Esophagus squamous epithelium (tissue), 5 donors: ENCODE results near the gene CEP250. TPM values are rescaled to one million over a fixed set of nuclear protein-coding genes. Genes with fewer than 3 reads are reported as not detected.

Experiments used
- DNase-seq: peaks from one replicate; lab custom pipeline; 2025; lab: John Stamatoyannopoulos, UW
- H3K27ac ChIP-seq, 4 donors: fragments of 200-600 bp; sonication (generic); one replicate each; pipeline ENCODE4 v1.5.1; 2016 to 2019; ENCODE audit warnings: mild to moderate bottlenecking in 1 of 4
- H3K27me3 ChIP-seq, 4 donors: fragments of 200-600 bp; sonication (generic); 1 replicate in 3 of 4; 2 replicates in 1 of 4; pipeline versions ENCODE4 v1.5.1 to v1.6.0; 2017 to 2021; ENCODE audit warnings: antibody characterized with exemption in 1 of 4
- H3K36me3 ChIP-seq, 3 donors: fragments of 200-600 bp; sonication (generic); one replicate each; pipeline ENCODE4 v1.5.1; 2016 to 2019
- H3K4me1 ChIP-seq, 3 donors: fragments of 200-600 bp; sonication (generic); one replicate each; pipeline ENCODE4 v1.5.1; 2017 to 2019
- H3K4me3 ChIP-seq, 4 donors: fragments of 200-600 bp; sonication (generic); 1 replicate in 3 of 4; 2 replicates in 1 of 4; pipeline ENCODE4 v1.5.1; 2016 to 2019; ENCODE audit warnings: mild to moderate bottlenecking in 2 of 4, moderate library complexity in 1 of 4
- H3K9me3 ChIP-seq, 3 donors: fragments of 200-600 bp; sonication (generic); one replicate each; pipeline ENCODE4 v1.5.1; 2016 to 2019
- POLR2A ChIP-seq, 4 donors: fragments of 450-650 bp; IDR thresholded peaks; one replicate each; pipeline ENCODE4 v1.6.1; 2017; ENCODE audit warnings: antibody characterized with exemption in 4 of 4, mild to moderate bottlenecking in 4 of 4, moderate library complexity in 3 of 4
- WGBS, 2 donors: methylation state at CpG; one replicate each; pipeline ENCODE4 v1.1.5; 2018; 5-methylcytosine and 5-hydroxymethylcytosine counted together
- intact Hi-C: fragments of 100-400 bp; cut with DNase I; formaldehyde crosslinking; loops from one replicate; pipeline ENCODE4 v1.15.0; 2022
- total RNA-seq, 4 donors: library from RNA; depleted of rRNA; stranded (reverse); fragments of >200 nt; gene quantifications; one replicate each; pipeline ENCODE4 v1.1.0, GENCODE V29; 2016
- TF ChIP-seq, protein P1 (sequence below), 6 experiments: fragments of 450-650 bp in 4 of 6; fragments of 200-600 bp in 2 of 6; sonication (generic) in 2 of 6; IDR thresholded peaks; one replicate each; pipeline ENCODE4 v1.5.1; 2016 to 2019; ENCODE audit warnings: antibody characterized with exemption in 6 of 6, mild to moderate bottlenecking in 4 of 6, moderate library complexity in 4 of 6
- donor health status: DM: yes; HTN: yes; CAD: no.

The CEP250 gene
- total RNA-seq, 4 donors from 2014 or later, result 10.6 to 22.7 (median 16.6) TPM

DNA sequence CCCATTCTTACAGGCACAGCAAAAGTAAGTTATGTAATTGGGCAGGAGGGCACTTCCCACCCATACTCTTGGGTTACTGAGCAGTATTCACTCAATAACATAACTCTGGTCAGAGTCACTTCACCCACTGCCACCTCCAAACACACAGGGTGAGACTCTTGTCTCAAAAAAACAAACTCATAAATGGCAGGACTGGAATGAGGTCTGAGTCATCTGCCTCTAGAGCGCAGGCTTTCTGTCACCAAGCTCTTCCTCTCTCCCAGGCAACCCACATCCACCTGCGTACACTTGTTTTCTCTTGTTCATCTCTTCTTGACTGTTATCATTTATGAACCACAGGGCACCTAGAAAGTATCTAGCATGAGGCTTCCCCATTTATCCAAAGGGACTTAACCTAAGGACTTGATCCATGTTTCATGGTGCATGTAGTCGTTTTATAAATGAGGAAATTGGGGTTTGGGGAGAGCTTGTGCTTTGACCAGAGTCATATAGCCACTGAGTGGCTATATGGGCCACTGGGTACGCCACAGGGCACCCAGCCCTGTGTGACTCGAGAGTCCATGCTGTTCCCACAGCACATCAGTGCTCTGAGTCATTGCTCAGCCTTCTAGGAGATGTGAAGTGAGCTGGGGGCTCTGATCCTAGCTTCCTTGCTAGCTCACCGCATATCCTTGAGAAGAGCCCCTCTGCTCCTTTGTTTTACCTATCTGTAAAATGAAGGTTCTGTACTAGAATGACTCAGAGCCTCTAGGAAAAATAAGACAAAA, 51.7 kb downstream of the CEP250 start:
- Histone ChIP-seq H3K27ac (no peak overlapping the region), H3K27me3 (no peaks in the 10 kb centered on the region), H3K9me3 (no peaks in the 10 kb centered on the region), H3K4me3 (no peak overlapping the region), H3K36me3 (peaks cover 32 to 100% (median 33%) of the 10 kb centered on the region in 3 donors), H3K4me1 (no peaks in the 10 kb centered on the region)
- 80 to 92% methylated on average over 4 to 6 of the region's 6 CpGs for WGBS, 2 donors
- no peak for DNase-seq
- intact Hi-C loops, result no loop called here
- TF ChIP-seq POLR2A (IDR thresholded peaks at IDR 0.05), result no peak
- TF ChIP-seq, protein P1, sequence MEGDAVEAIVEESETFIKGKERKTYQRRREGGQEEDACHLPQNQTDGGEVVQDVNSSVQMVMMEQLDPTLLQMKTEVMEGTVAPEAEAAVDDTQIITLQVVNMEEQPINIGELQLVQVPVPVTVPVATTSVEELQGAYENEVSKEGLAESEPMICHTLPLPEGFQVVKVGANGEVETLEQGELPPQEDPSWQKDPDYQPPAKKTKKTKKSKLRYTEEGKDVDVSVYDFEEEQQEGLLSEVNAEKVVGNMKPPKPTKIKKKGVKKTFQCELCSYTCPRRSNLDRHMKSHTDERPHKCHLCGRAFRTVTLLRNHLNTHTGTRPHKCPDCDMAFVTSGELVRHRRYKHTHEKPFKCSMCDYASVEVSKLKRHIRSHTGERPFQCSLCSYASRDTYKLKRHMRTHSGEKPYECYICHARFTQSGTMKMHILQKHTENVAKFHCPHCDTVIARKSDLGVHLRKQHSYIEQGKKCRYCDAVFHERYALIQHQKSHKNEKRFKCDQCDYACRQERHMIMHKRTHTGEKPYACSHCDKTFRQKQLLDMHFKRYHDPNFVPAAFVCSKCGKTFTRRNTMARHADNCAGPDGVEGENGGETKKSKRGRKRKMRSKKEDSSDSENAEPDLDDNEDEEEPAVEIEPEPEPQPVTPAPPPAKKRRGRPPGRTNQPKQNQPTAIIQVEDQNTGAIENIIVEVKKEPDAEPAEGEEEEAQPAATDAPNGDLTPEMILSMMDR (IDR thresholded peaks at IDR 0.05), result no peak

DNA sequence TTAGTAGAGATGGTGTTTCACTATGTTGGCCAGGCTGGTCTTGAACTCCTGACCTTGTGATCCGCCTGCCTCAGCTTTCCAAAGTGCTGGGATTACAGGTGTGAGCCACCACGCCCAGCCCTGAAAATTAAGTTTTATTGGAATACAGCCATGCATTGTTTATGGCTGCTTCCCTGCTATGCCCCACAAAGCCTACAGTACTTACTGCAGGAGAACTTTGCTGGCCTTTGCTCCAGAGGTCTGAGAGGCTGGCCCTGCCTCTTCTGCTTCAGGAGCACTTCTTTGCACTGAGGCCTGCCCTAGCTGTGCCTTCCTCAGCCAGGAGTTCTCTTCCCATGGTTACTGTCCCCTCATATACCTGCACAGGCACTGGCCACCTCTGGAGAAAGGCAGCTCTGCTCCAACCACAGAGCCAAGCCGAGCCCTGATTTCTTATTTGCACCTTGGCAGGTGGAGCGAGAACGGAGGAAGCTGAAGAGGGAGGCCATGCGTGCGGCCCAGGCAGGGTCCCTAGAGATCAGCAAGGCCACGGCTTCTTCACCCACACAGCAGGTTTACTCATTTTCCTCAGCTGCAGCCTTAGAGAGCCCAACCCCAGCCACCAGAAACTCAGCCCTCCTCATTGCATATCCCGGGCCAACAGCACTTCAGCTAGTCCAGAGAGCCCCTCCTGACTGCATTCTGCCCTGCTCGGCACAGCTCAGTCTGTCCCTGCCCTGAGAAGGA, 53.3 kb downstream of the CEP250 start:
- intact Hi-C loops, result no loop called here
- WGBS, 2 donors, result 63 to 77% methylated on average over 2 to 3 of the region's 10 CpGs
- no peak for TF ChIP-seq POLR2A (IDR thresholded peaks at IDR 0.05)
- TF ChIP-seq, protein P1 (IDR thresholded peaks at IDR 0.05), result no peak
- no peak for DNase-seq
- Histone ChIP-seq H3K27ac (no peak overlapping the region), H3K4me1 (no peaks in the 10 kb centered on the region), H3K9me3 (no peaks in the 10 kb centered on the region), H3K36me3 (peaks cover 18 to 99% (median 28%) of the 10 kb centered on the region in 3 donors), H3K4me3 (no peak overlapping the region), H3K27me3 (no peaks in the 10 kb centered on the region)

DNA sequence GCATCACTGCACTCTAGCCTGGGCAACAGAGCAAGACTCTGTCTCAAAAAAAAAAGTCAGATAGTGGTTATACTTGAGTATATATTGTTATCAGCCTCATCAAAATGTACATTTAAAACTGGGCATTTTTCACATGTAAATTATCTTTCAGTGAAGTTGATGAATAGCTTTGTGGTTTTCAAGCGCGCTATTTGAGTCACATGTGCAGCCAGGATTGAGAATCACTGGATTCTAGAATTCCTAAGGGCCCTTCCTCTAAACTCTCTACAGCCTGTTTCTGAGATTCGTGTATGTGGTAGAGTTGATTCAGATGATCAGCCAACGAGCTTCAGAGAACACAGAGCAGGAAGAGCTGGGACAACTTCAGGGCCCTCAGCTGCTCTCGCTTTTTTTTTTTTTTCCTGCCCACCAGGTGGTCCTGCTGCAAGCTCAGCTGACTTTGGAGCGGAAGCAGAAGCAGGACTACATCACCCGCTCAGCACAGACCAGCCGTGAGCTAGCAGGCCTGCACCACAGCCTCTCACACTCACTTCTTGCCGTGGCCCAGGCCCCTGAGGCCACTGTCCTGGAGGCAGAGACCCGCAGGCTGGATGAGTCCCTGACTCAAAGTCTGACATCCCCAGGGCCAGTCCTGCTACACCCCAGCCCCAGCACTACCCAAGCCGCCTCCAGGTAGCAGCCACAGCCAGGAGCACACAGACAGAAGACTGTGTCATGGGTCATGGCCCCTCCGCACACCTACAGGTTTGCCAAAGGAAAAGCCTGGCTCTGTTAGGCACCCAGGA, 55.7 kb downstream of the CEP250 start:
- 77 to 91% methylated on average over 7 to 10 of the region's 12 CpGs for WGBS, 2 donors
- no peak for DNase-seq
- peaks cover 7 to 97% (median 28%) of the 10 kb centered on the region in 3 donors for H3K36me3 ChIP-seq

DNA sequence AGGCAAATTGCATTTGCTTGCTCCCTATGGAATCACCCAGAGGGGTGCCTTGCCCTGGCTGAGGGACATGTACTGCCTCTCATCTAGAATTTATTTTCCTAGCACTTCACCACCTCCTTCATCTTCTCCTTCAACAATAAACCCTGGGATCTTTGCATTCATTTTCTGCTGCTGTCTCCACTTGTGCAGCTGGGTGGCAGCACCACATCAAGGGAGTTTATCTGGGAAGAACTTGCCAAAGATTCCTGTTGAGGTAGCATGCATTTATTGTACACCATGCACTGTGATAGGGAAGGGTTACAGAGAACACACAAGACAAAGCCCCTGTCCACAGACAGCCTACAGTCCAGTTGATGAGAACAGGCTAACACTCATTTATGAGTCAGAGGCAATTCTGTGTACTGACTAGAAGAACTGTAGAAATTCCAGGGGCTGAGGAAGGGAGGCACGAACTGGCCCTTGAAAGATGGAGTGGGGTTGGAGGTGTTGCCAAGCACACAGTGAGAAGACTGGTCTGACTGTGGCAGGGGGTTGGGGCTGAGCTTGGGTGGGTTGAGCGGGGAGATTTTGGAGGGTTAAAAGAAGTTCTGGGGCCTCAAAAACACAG, 56.5 kb downstream of the CEP250 start:
- Histone ChIP-seq H3K36me3 (peaks cover 7 to 89% (median 28%) of the 10 kb centered on the region in 3 donors), H3K4me1 (no peaks in the 10 kb centered on the region), H3K27me3 (no peaks in the 10 kb centered on the region), H3K9me3 (no peaks in the 10 kb centered on the region), H3K4me3 (no peak overlapping the region), H3K27ac (no peak overlapping the region)
- intact Hi-C loops, result no loop called here
- no peak for TF ChIP-seq POLR2A (IDR thresholded peaks at IDR 0.05)
- TF ChIP-seq, protein P1 (IDR thresholded peaks at IDR 0.05), result peak in 5 of 6 experiments; percentile 43 to 72 (median 57)
- DNase-seq, result no peak
- 78 to 93% methylated on average over 2 of the region's 2 CpGs for WGBS, 2 donors

More for the DNA sequence above, 55.7 kb downstream of the CEP250 start:
- intact Hi-C loops, result no loop called here
- H3K4me3 ChIP-seq, result no peak overlapping the region
- H3K27ac ChIP-seq, result no peak overlapping the region
- TF ChIP-seq, protein P1 (IDR thresholded peaks at IDR 0.05), result no peak
- H3K4me1 ChIP-seq, result no peaks in the 10 kb centered on the region
- H3K27me3 ChIP-seq, result no peaks in the 10 kb centered on the region
- H3K9me3 ChIP-seq, result no peaks in the 10 kb centered on the region
